Measurements from ENCODE around the gene SPATA33.

The SPATA33 gene

DNA sequence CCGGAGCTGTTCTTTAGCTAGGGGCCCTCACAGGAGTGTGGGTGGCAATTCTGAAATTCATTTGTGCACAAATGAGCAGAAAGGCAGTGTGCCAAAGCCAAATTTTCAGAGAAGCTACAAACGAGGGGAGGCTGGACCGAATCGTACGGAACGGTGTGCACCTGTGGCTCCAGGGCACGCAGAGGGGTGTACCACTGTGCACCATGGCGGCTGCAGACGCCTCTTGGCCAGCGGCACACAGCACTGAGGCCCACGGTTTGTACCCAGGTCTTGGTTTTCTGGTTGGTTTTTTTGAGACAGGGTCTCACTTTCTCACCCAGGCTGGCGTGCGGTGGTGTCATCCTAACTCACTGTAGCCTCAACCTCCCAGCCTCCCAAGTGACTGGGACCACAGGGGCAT, 15.1 kb upstream of the SPATA33 start:
- no peaks in the 10 kb centered on the region for H4K20me1 ChIP-seq (ENCODE audit: insufficient read depth, low read length)

DNA sequence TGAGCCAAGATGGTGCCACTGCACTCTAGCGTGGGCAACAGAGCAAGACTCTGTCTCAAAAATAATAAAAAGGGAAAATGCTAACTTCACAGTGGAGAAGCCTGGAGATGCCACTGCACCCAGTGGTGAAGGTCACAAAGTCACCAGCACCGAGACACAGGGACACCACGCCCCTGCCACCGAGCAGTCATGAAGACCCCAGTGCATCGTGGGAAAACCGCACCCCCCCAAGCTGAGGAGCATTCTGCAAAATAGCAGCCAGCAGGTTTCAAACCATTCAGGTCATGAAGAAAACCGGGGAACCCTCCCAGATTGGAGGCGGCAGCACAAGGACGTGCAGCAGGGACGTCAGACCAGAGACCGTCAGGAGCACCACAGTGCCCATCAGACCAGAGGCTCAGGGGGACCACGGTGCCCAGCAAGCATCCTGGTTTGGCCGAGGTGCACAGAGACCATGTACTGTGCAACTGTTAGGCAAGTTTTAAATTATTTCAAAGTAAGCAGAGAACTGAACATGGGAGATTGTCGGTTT, 13.8 kb upstream of the SPATA33 start:
- Histone ChIP-seq H3K27me3 (replicated peaks; ENCODE audit: insufficient read depth, low read length) (peaks cover 4% of the 10 kb centered on the region; the same call in 1 of the 2 replicates), H3K9me2 (replicated peaks; ENCODE audit: insufficient read depth, low read length) (no peaks in the 10 kb centered on the region), H3K36me3 (replicated peaks; ENCODE audit: insufficient read depth, low read length) (no peaks in the 10 kb centered on the region), H3K9me3 (replicated peaks; ENCODE audit: insufficient read depth, low read length) (no peaks in the 10 kb centered on the region), H3K79me2 (ENCODE audit: low read length) (no peaks in the 10 kb centered on the region), H3K27ac (ENCODE audit: low read length) (no peak overlapping the region), H3K4me3 (ENCODE audit: low read length) (no peak overlapping the region), H3F3A (ENCODE audit: insufficient read depth, low read length) (no peaks in the 10 kb centered on the region), H3K9ac (ENCODE audit: low read length) (no peak overlapping the region), H3K4me1 (ENCODE audit: low read length) (no peaks in the 10 kb centered on the region), H2AFZ (ENCODE audit: low read length) (no peak overlapping the region), H3K4me2 (ENCODE audit: low read depth, low read length) (no peak overlapping the region), H4K20me1 (ENCODE audit: insufficient read depth, low read length) (no peaks in the 10 kb centered on the region)
- TF ChIP-seq, protein P1, sequence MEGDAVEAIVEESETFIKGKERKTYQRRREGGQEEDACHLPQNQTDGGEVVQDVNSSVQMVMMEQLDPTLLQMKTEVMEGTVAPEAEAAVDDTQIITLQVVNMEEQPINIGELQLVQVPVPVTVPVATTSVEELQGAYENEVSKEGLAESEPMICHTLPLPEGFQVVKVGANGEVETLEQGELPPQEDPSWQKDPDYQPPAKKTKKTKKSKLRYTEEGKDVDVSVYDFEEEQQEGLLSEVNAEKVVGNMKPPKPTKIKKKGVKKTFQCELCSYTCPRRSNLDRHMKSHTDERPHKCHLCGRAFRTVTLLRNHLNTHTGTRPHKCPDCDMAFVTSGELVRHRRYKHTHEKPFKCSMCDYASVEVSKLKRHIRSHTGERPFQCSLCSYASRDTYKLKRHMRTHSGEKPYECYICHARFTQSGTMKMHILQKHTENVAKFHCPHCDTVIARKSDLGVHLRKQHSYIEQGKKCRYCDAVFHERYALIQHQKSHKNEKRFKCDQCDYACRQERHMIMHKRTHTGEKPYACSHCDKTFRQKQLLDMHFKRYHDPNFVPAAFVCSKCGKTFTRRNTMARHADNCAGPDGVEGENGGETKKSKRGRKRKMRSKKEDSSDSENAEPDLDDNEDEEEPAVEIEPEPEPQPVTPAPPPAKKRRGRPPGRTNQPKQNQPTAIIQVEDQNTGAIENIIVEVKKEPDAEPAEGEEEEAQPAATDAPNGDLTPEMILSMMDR (IDR thresholded peaks at IDR 0.05; ENCODE audit: low read length), result no peak
- TF ChIP-seq EZH2 (optimal IDR thresholded peaks at IDR 0.05; ENCODE audit: low read depth, low read length), result no peak
- TF ChIP-seq EZH2phosphoT487 (IDR thresholded peaks at IDR 0.05; ENCODE audit: low read length), result no peak
- DNase-seq, result no peak

More for the DNA sequence above, 15.1 kb upstream of the SPATA33 start:
- no peak for DNase-seq
- Histone ChIP-seq H3K9ac (ENCODE audit: low read length) (no peak overlapping the region), H3K4me1 (ENCODE audit: low read length) (no peaks in the 10 kb centered on the region), H3K27ac (ENCODE audit: low read length) (no peak overlapping the region), H3K4me2 (ENCODE audit: low read depth, low read length) (no peak overlapping the region), H3K36me3 (replicated peaks; ENCODE audit: insufficient read depth, low read length) (no peaks in the 10 kb centered on the region), H3K9me3 (replicated peaks; ENCODE audit: insufficient read depth, low read length) (no peaks in the 10 kb centered on the region), H3K27me3 (replicated peaks; ENCODE audit: insufficient read depth, low read length) (peaks cover 4% of the 10 kb centered on the region; the same call in 1 of the 2 replicates), H3K9me2 (replicated peaks; ENCODE audit: insufficient read depth, low read length) (no peaks in the 10 kb centered on the region), H3K4me3 (ENCODE audit: low read length) (no peak overlapping the region), H2AFZ (ENCODE audit: low read length) (no peak overlapping the region), H3F3A (ENCODE audit: insufficient read depth, low read length) (no peaks in the 10 kb centered on the region), H3K79me2 (ENCODE audit: low read length) (no peaks in the 10 kb centered on the region)
- TF ChIP-seq EZH2 (optimal IDR thresholded peaks at IDR 0.05; ENCODE audit: low read depth, low read length) (no peak), EZH2phosphoT487 (IDR thresholded peaks at IDR 0.05; ENCODE audit: low read length) (no peak)
- TF ChIP-seq, protein P1 (IDR thresholded peaks at IDR 0.05; ENCODE audit: low read length), result no peak

DNA sequence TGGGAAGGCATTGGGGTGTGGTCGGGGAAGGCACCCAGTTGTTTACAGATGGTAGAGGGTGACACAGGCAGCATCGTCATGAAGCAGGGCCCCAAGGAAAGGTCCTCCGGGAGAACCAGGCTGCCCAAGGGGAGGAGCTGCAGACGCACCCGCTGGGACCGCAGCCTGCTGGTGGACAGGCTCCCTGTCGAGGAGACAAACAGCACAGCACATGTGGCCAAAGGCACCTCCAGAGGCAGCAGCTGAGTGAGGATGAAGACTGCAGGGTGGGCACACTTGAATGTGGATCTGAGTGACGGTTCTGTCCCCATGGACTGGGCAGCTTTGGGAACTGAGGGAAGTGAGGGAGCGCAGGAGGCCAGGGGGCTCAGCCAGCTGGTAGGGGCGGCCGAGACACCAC, 12.5 kb upstream of the SPATA33 start:
- Histone ChIP-seq H3K9ac (ENCODE audit: low read length) (no peak overlapping the region), H4K20me1 (ENCODE audit: insufficient read depth, low read length) (no peaks in the 10 kb centered on the region), H3K4me2 (ENCODE audit: low read depth, low read length) (no peak overlapping the region), H2AFZ (ENCODE audit: low read length) (no peak overlapping the region), H3K36me3 (replicated peaks; ENCODE audit: insufficient read depth, low read length) (no peaks in the 10 kb centered on the region), H3K4me3 (ENCODE audit: low read length) (no peak overlapping the region), H3K9me3 (replicated peaks; ENCODE audit: insufficient read depth, low read length) (no peaks in the 10 kb centered on the region), H3K27me3 (replicated peaks; ENCODE audit: insufficient read depth, low read length) (peaks cover 4% of the 10 kb centered on the region; the same call in 1 of the 2 replicates), H3K9me2 (replicated peaks; ENCODE audit: insufficient read depth, low read length) (no peaks in the 10 kb centered on the region), H3F3A (ENCODE audit: insufficient read depth, low read length) (no peaks in the 10 kb centered on the region), H3K4me1 (ENCODE audit: low read length) (no peaks in the 10 kb centered on the region), H3K27ac (ENCODE audit: low read length) (no peak overlapping the region), H3K79me2 (ENCODE audit: low read length) (no peaks in the 10 kb centered on the region)
- no peak for TF ChIP-seq EZH2 (optimal IDR thresholded peaks at IDR 0.05; ENCODE audit: low read depth, low read length)
- TF ChIP-seq, protein P1 (IDR thresholded peaks at IDR 0.05; ENCODE audit: low read length), result no peak
- DNase-seq, result no peak

All from MM.1S (cell line).